HG02884 (cell line): ENCODE measurements around the gene RNF123.

Experiments
- ATAC-seq: cut with Tn5 transposase; IDR thresholded peaks from one replicate; pipeline ENCODE4 v1.9.1; 2021; ENCODE audit warnings: mild to moderate bottlenecking, moderate library complexity; ENCODE audit not compliant: unreplicated experiment

Gene RNF123

GRCh38 chr3:49700453-49701128, 11.2 kb downstream of the RNF123 start:
- no peak for ATAC-seq

- ATAC-seq: no peak
Measured at GRCh38 chr3:49701388-49702077, 12.2 kb downstream of the RNF123 start.

GRCh38 chr3:49702672-49703071, 13.3 kb downstream of the RNF123 start:
- no peak for ATAC-seq

- ATAC-seq: no peak
Measured at GRCh38 chr3:49703443-49703927, 14.1 kb downstream of the RNF123 start.

- ATAC-seq: no peak
Measured at GRCh38 chr3:49703956-49704355, 14.6 kb downstream of the RNF123 start.

GRCh38 chr3:49704629-49705028, 15.3 kb downstream of the RNF123 start:
- ATAC-seq: no peak

GRCh38 chr3:49705390-49705960, 16.1 kb downstream of the RNF123 start:
- no peak for ATAC-seq

- no peak for ATAC-seq
Measured at GRCh38 chr3:49706456-49707112, 17.2 kb downstream of the RNF123 start.

- ATAC-seq: no peak
Measured at GRCh38 chr3:49707113-49707480, 17.7 kb downstream of the RNF123 start.

GRCh38 chr3:49709852-49710251, 20.5 kb downstream of the RNF123 start:
- no peak for ATAC-seq

- no peak for ATAC-seq
Measured at GRCh38 chr3:49711489-49711888, 22.1 kb downstream of the RNF123 start.

GRCh38 chr3:49712166-49712565, 22.8 kb downstream of the RNF123 start:
- no peak for ATAC-seq

GRCh38 chr3:49712631-49713317, 23.4 kb downstream of the RNF123 start:
- no peak for ATAC-seq

- no peak for ATAC-seq
Measured at GRCh38 chr3:49713336-49714105, 24.2 kb downstream of the RNF123 start.

GRCh38 chr3:49714728-49715550, 25.6 kb downstream of the RNF123 start:
- ATAC-seq: no peak

GRCh38 chr3:49715611-49716121, 26.3 kb downstream of the RNF123 start:
- ATAC-seq: no peak

- no peak for ATAC-seq
Measured at GRCh38 chr3:49716169-49716568, 26.8 kb downstream of the RNF123 start.

GRCh38 chr3:49716691-49717210, 27.4 kb downstream of the RNF123 start:
- ATAC-seq: no peak
